ENCODE results near the gene GNPDA1.
A peak's percentile ranks its signal among the peaks of the same experiment; 100 is the strongest.

Gene GNPDA1

GRCh38 chr5:142020122-142020659 is 7.4 kb upstream of the GNPDA1 start:
- no peak for DNase-seq

DNA sequence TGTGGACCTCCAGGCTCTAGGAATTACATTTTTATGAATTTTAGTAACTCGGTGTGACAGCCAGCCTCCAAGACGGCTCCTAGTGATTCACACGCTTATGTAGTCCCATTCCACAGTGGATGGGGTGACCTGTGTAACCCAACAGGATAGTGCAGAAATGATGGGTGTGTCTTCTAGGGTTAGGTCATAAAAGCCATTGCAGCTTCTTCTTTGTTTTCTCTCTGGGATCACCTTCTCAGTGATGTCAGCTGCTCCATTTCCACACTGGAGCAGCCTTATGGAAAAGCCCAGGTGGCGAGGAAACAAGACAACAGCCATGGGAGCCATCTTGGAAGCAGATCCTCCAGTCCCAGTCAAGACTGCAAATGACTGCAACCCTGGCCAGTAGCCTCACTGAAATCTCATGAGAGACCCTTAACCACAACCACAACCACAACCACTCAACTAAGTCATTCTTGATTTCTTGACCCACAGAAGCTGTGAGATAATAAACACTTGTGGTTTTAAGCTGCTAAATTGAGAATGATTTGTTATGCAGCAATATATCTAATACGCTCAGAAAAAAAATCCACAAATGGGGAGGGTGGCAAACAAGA is 5.1 kb upstream of the GNPDA1 start:
- no peak for DNase-seq

- no peak for DNase-seq
These were observed 3.7 kb upstream of the GNPDA1 start for GRCh38 chr5:142016556-142016955.

DNA sequence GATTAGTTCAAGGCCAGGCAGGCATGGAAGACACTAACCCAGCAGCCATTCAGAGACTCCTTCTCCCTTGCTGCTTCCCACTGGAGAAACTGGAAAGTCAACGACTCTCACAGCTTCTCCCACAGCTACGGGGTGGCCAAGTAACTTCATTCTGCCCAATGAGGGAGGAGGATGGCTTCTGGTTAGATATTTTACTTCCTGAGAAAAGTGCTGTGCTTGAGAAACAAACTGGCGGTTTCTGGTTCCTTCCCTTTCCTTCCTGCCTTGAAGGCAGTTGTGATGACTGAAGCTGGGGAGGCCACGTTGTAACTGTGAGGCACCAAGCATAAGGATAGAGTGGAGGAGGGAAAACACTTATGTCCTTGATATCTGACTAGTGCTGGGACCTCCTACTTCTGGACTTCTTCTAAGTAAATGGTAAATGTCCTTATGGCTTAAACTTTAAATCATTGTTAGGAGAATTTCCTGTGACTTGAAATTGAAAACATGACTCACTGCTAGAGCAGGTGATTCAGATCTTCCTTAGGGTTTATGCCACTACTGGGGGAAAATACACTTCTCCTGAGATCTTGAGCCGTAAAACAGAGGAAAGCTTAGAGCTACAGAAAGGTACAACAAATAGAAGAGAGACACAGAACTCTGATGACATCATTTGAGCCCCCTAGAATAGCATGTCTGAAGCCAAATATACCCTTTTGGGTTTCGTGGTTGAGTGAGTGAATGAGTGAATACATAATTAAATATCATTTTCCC is 3.1 kb upstream of the GNPDA1 start:
- DNase-seq = no peak

DNA sequence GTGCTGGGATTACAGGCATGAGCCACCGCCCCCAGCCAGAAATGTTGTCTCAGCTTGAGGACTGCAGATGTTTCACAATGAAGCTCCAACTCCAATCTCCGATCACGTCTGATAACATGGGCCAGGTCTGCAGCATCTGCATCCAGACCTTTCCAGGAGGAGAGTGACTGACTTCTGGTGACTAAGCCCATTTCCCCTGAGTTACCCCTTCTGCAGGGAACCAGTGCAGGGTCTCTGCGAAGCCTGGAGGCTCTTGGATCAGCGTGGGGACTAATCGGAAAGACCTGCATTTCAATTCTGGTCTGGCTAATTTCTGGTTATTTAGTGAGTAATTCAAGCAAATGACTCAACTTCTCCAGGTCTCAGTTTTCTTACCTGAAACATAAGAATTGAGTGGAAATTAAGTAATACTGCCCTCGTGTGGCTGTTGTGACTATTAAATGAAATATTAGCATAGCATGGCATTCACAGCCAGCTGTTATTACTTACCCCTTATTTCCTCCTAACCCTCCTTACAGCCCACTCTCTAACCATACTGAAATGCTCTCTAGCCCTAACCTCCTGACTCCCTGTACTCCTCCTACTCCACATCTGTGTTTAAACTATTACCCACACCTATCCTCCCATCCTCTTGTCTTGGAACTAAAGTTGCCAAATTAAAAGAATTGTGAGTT is 2.2 kb upstream of the GNPDA1 start:
- peak; percentile 21 for DNase-seq

DNA sequence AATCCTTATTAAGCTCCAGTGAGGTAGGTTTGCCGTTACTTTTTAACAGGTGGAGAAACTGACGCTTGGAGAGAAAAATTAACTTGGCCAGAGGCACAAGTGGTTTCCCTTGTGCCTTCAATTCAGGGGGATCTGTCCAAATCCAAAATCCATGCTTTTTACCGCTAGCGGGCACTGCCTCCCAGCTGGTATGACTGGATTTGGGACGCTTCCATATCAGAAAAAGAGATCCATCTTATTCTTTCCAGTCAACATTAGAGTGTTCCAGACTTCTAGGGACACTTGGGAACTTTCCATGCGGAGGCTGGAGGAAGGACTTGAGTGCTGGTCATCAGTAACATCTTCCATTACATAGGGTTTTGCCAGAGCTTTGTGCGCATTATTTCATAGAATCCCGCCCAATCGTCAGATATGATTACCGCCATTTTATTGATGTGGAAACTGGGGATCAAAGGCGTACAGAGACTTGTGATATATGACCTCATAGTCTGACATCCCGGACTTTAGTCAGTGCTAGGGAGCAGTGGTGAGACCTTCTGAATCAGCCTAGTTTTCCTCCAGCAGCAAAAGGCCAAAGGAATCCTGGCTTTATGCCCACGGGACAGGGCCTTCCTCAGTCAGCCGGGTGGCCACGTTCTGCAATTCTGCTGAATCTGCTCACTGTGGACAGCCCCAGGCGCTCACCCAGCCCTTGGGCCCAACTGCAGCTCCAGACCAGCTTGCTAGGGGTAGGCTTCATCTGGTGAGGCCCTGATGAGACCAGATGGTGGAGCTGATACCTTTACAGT is 1.1 kb upstream of the GNPDA1 start:
- no peak for DNase-seq

- DNase-seq = peak; percentile 37
These were observed 541 bp downstream of the GNPDA1 start for GRCh38 chr5:142012186-142012785.

DNA sequence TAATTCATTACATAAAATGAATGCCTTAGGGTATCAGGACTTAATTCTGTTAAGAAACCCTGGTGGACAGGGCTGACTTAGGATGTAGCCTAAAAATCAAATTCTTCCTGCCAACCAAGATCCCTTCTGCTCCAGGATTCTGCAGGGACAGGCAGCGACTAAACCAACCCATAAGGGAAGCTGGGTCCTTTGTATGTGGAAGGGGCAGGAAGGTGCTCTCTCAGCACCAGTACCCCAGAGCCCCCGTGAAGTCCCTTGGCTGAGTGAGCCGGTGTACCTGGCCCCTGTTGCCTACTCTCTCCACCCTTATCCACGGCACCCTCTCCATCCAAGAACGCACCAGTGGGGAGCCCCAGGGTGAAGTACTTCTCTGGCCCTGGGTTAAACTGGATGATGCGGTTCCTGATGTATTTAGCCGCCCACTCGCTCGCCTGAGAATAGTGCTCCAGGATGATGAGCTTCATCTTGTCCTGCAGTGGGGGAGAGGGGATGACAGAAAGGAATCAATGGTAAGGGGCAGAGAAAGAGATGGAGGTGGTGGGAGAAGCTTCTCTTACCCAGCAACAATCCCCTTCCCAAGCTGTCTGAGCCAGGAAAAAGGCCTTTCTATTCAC is 1.1 kb downstream of the GNPDA1 start:
- DNase-seq = no peak

GRCh38 chr5:142009886-142010285 is 2.9 kb downstream of the GNPDA1 start:
- DNase-seq = no peak

- DNase-seq = no peak
These were observed 4.0 kb downstream of the GNPDA1 start for GRCh38 chr5:142008813-142009212.

DNA sequence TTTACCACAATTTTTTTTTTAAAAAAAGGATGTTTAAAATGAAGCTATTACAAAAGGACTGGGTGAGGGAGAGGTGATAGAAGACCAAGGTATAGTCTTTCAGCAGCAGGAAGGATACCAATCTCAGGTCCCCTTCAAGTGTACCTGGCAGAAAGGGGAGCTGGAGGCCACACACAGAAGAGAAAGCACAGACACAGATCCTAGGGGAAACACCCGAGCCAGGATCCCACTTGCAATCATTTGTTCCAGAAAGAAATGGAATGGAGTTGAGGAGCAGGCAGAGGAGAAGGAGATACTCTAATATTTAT is 5.6 kb downstream of the GNPDA1 start:
- no peak for DNase-seq

- DNase-seq = no peak
These were observed 6.2 kb downstream of the GNPDA1 start for GRCh38 chr5:142006363-142007236.

- no peak for DNase-seq
These were observed 9.5 kb downstream of the GNPDA1 start for GRCh38 chr5:142003266-142003800.

- no peak for DNase-seq
These were observed 11.9 kb downstream of the GNPDA1 start for GRCh38 chr5:142000704-142001484.

- DNase-seq = no peak
These were observed 12.7 kb downstream of the GNPDA1 start for GRCh38 chr5:142000173-142000572.

DNA sequence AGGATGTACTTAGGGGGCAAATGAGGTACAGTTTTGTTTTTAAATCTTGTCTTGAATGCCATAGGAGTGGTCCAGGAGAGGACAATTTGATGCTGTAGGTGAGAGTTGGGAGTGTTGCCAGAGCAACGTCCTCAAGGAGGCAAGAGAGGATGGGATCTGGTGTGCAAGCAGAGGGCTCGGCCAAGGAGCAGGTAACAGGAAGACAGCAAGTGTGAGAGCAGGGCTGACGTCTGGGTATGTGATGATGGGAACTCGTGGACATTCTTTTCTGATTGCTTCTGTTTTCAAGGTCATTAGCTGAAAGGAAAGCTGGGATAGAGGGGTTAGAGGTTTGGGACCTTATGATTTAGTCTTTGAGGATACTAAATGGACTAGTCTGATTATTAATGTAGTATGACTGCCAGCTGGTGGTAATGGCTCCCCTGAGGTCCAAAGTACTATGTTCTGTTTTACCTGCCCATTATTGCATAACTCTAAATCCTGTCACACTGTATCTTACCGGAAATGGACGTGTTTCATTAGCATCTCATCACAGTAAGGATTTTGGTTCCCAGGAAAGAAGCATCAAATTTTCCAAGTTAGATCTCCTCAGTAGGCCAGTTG is 15.4 kb downstream of the GNPDA1 start:
- DNase-seq = no peak

- DNase-seq = no peak
These were observed 17.2 kb downstream of the GNPDA1 start for GRCh38 chr5:141995656-141996055.

DNA sequence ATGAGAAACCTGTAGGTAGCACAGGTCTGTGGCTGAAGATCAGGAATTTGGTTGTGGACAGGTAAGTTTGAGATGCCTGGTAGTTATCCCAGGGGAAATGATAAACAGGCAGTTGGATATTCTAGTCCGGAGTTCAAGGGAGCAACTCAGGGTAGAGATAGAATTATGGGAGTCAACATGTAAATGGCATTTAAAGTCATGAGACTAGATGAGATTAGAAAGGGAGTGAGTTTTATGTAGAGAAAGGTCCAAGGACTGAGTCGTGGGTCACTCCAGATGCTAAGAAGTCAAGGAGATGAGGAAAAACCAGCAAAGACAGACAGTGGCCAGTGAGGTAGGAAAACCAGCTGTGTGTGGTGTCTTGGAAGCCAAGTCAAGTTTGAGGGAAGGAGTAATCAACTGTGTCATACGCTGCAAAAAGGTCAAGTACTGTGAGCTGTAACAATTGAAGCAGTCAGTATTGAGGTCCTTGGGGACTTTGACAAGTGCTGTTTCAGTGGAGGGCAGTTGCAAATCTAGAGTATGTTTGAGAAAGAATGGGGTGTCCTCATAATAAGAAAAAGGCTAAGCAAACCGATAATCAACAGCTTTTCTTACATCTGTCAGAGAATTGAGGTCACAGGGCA is 18.2 kb downstream of the GNPDA1 start:
- no peak for DNase-seq

GRCh38 chr5:141992349-141992963 is 20.4 kb downstream of the GNPDA1 start:
- DNase-seq = peak; percentile 80
